T-cell (primary cell): Measurements from ENCODE around the gene GOLGA8J. TPM values are rescaled to one million over a fixed set of nuclear protein-coding genes. Genes with fewer than 3 reads are reported as not detected.

Source experiments
- ATAC-seq, 4 experiments: fragments of 200-7000 bp in 3 of 4; fragments of 150-1000 bp in 1 of 4; cut with Tn5 transposase; replicated peaks in 1 of 4; 1 replicate in 3 of 4; 2 replicates in 1 of 4; pipeline ENCODE4 v1.10.0; 2021; ENCODE audit warnings: moderate library complexity in 3 of 4, mild to moderate bottlenecking in 2 of 4, moderate number of reproducible peaks in 1 of 4
- CTCF ChIA-PET, 2 donors: fragments of 300-600 bp; sonication (Branson Sonifier 250); formaldehyde crosslinking; loops; one replicate each; lab custom pipeline; 2022; ENCODE audit warnings: antibody characterized with exemption in 2 of 2; lab: Charles Lee
- POLR2A ChIA-PET, 2 donors: fragments of 300-600 bp; sonication (Branson Sonifier 250); formaldehyde crosslinking; loops; one replicate each; lab custom pipeline; 2022; ENCODE audit warnings: antibody characterized with exemption in 2 of 2; lab: Charles Lee
- DNase-seq, 35 experiments: peaks; one replicate each; pipeline versions ENCODE4 v3.0.0 to v3.0.0-alpha.2; 2013 to 2023
- H3K27ac ChIP-seq: one replicate; pipeline ENCODE4 v1.5.1; 2013; ENCODE audit warnings: low read length
- H3K27me3 ChIP-seq, 2 experiments: replicated peaks in 1 of 2; 1 replicate in 1 of 2; 2 replicates in 1 of 2; pipeline versions ENCODE4 v1.6.1 to v1.7.0; 2013; ENCODE audit warnings: low read length in 1 of 2, mixed read lengths in 1 of 2; ENCODE audit not compliant: control insufficient read depth in 2 of 2, insufficient read depth in 2 of 2; ENCODE audit errors: extremely low read depth in 1 of 2
- H3K36me3 ChIP-seq, 2 donors: 1 replicate in 1 of 2; 2 replicates in 1 of 2; pipeline versions ENCODE4 v1.6.1 to v1.7.0; 2013; ENCODE audit warnings: low read length in 1 of 2; ENCODE audit not compliant: control insufficient read depth in 2 of 2, insufficient read depth in 1 of 2; ENCODE audit errors: extremely low read depth in 1 of 2
- H3K4me1 ChIP-seq, 2 experiments: 1 replicate in 1 of 2; 2 replicates in 1 of 2; pipeline versions ENCODE4 v1.6.1 to v1.7.0; 2013; ENCODE audit warnings: low read length in 2 of 2, mixed read lengths in 1 of 2; ENCODE audit not compliant: insufficient read depth in 2 of 2, control insufficient read depth in 1 of 2; ENCODE audit errors: extremely low read depth in 1 of 2
- H3K4me3 ChIP-seq, 2 donors: 1 replicate in 1 of 2; 2 replicates in 1 of 2; pipeline versions ENCODE4 v1.5.1 to v1.7.0; 2013; ENCODE audit warnings: mild to moderate bottlenecking in 2 of 2, low read length in 1 of 2, moderate library complexity in 1 of 2; ENCODE audit not compliant: control insufficient read depth in 1 of 2; ENCODE audit errors: extremely low read depth in 1 of 2
- H3K9me3 ChIP-seq: 2 replicates; pipeline ENCODE4 v1.7.0; 2013
- H3K27ac Mint-ChIP-seq, 2 donors: one replicate each; pipeline ENCODE4 v1.8.0; 2020 to 2021; ENCODE audit warnings: mild to moderate bottlenecking in 2 of 2, mixed read lengths in 2 of 2
- H3K27me3 Mint-ChIP-seq, 2 donors: one replicate each; pipeline ENCODE4 v1.8.0; 2021 to 2022; ENCODE audit warnings: mixed read lengths in 2 of 2
- H3K36me3 Mint-ChIP-seq: one replicate; pipeline ENCODE4 v1.8.0; 2021; ENCODE audit warnings: mixed read lengths
- H3K4me1 Mint-ChIP-seq, 3 donors: one replicate each; pipeline ENCODE4 v1.8.0; 2020 to 2022; ENCODE audit warnings: mixed read lengths in 3 of 3, mild to moderate bottlenecking in 1 of 3
- H3K4me3 Mint-ChIP-seq, 3 donors: one replicate each; pipeline ENCODE4 v1.8.0; 2020 to 2022; ENCODE audit warnings: mild to moderate bottlenecking in 3 of 3, mixed read lengths in 3 of 3, moderate library complexity in 3 of 3
- H3K9me3 Mint-ChIP-seq, 3 donors: one replicate each; pipeline ENCODE4 v1.8.0; 2020 to 2022; ENCODE audit warnings: mixed read lengths in 3 of 3
- WGBS: methylation state at CpG from one replicate; pipeline ENCODE4 v1.1.5; 2013; ENCODE audit warnings: missing lambda C conversion rate; ENCODE audit not compliant: insufficient coverage; 5-methylcytosine and 5-hydroxymethylcytosine counted together
- total RNA-seq, 35 experiments: library from RNA in 6 of 35; stranded (reverse) in 6 of 35; fragments of 120-200 nt in 1 of 35; gene quantifications; one replicate each; pipeline versions ENCODE4 v1.2.1 to v1.2.4 and lab custom pipeline; 2013 to 2026

Gene GOLGA8J
- total RNA-seq, 5 donors from 2014 or later (not counting 1 experiment from before 2014, with no cell fraction given), result not detected

DNA sequence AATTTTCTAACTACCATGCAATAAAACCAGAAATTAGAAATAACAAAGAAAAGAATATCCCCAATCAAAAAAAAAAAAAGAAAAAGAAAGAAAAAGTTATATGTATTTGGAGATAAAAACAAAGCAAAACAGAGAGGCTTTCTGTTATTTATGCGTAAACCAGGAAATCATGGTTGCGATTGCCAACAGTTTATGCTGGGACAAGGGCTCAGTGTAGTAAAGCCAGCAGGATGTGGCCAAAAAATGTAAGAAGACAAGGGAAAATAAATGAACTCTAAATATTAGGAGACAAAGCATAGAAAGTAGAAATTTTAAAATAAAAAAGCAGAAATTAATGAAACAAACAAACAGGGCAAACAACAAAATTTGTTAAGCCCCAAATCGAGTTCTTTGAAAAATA lies 27.2 kb upstream of the GOLGA8J start:
- Histone ChIP-seq H3K36me3 (no peaks in the 10 kb centered on the region), H3K27ac (no peak overlapping the region), H3K9me3 (no peaks in the 10 kb centered on the region), H3K27me3 (peaks cover 2% of the 10 kb centered on the region in 2 experiments), H3K4me1 (no peaks in the 10 kb centered on the region), H3K4me3 (no peak overlapping the region)
- DNase-seq (no peak), ATAC-seq (no peak)
- H3K4me3 Mint-ChIP-seq, result no peak overlapping the region
- H3K9me3 Mint-ChIP-seq, result no peaks in the 10 kb centered on the region
- H3K27ac Mint-ChIP-seq, result no peak overlapping the region
- CTCF ChIA-PET, result no interaction called here
- H3K36me3 Mint-ChIP-seq, result no peaks in the 10 kb centered on the region
- WGBS, result 100% methylated on average over 2 of the region's 3 CpGs
- POLR2A ChIA-PET, result no interaction called here
- no peaks in the 10 kb centered on the region for H3K4me1 Mint-ChIP-seq
- H3K27me3 Mint-ChIP-seq, result peaks cover 11 to 19% of the 10 kb centered on the region in 2 donors

- Mint-ChIP-seq H3K36me3 (no peaks in the 10 kb centered on the region), H3K27ac (no peak overlapping the region), H3K4me1 (no peaks in the 10 kb centered on the region), H3K9me3 (no peaks in the 10 kb centered on the region), H3K27me3 (peaks cover 11 to 19% of the 10 kb centered on the region in 2 donors), H3K4me3 (no peak overlapping the region)
- no peaks in the 10 kb centered on the region for H3K9me3 ChIP-seq
- H3K27me3 ChIP-seq, result peaks cover 0 to 2% of the 10 kb centered on the region in 2 experiments
- DNase-seq (no peak), ATAC-seq (no peak)
- WGBS, result 92% methylated on average over 2 of the region's 4 CpGs
- POLR2A ChIA-PET, result no interaction called here
- no peaks in the 10 kb centered on the region for H3K36me3 ChIP-seq
- H3K4me3 ChIP-seq, result no peak overlapping the region
- CTCF ChIA-PET, result no interaction called here
- no peaks in the 10 kb centered on the region for H3K4me1 ChIP-seq
- H3K27ac ChIP-seq, result no peak overlapping the region
Observed at GRCh38 chr15:30056166-30056565, 26.6 kb upstream of the GOLGA8J start.

DNA sequence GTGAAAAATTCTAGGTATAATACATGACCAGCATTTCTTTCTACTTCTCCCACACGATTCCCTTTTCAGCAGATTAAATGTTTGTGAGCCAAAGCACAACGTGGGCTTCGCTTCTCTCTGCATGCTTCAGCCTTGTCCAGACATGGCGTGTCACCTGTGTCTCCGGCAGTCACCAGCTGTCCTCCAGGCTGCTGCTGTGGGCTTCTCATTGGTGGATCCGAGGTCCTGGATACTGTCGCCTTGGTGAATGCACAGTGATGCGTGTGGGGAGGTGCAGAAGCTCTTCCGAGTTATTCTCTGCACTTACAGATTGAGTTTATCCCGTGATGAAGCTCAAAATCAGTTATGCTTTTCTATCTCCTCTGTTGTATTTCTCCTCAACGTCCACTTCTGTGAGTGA lies 23.0 kb upstream of the GOLGA8J start:
- 75% methylated on average over 6 of the region's 11 CpGs for WGBS

DNA sequence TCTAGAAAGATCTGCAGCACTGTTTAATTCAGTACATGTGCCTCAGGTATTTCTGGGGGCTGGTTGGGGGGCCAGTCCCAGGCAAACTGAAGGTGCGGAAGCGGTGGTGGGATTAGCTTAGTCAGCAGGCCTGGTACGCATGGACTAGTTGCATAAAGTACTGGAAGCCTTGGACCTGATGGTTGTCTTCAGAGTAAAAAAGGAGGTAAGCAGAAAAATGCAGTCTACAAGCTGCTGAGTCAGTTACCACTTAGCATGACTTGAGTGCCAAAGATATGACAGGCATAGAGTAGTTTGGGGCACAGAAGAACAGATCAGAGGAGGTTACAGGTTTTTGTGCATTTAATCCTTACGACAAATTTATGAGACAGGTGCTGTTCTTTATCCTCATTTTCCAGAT lies 19.9 kb upstream of the GOLGA8J start:
- peaks cover 0 to 2% of the 10 kb centered on the region in 2 experiments for H3K27me3 ChIP-seq
- 98% methylated on average over 4 of the region's 4 CpGs for WGBS
- H3K27ac ChIP-seq, result no peak overlapping the region
- H3K27me3 Mint-ChIP-seq, result peaks cover 6 to 15% of the 10 kb centered on the region in 2 donors
- ATAC-seq (no peak), DNase-seq (no peak)
- POLR2A ChIA-PET, result no interaction called here
- H3K4me3 ChIP-seq, result no peak overlapping the region
- H3K4me1 ChIP-seq, result no peaks in the 10 kb centered on the region
- no peak overlapping the region for H3K27ac Mint-ChIP-seq
- no peaks in the 10 kb centered on the region for H3K4me1 Mint-ChIP-seq
- peaks cover 0 to under 1% (median 0%) of the 10 kb centered on the region in 3 donors for H3K9me3 Mint-ChIP-seq
- no peak overlapping the region for H3K4me3 Mint-ChIP-seq
- H3K36me3 Mint-ChIP-seq, result no peaks in the 10 kb centered on the region
- no peaks in the 10 kb centered on the region for H3K9me3 ChIP-seq
- no peaks in the 10 kb centered on the region for H3K36me3 ChIP-seq
- CTCF ChIA-PET, result no interaction called here

More for the DNA sequence above, 23.0 kb upstream of the GOLGA8J start:
- POLR2A ChIA-PET, result no interaction called here
- no peak overlapping the region for H3K4me3 ChIP-seq
- peaks cover 0 to 2% of the 10 kb centered on the region in 2 experiments for H3K27me3 ChIP-seq
- no peaks in the 10 kb centered on the region for H3K4me1 ChIP-seq
- H3K27ac ChIP-seq, result no peak overlapping the region
- Mint-ChIP-seq H3K4me1 (no peaks in the 10 kb centered on the region), H3K4me3 (no peak overlapping the region), H3K27me3 (peaks cover 6 to 19% of the 10 kb centered on the region in 2 donors), H3K27ac (no peak overlapping the region), H3K9me3 (no peaks in the 10 kb centered on the region), H3K36me3 (no peaks in the 10 kb centered on the region)
- no peaks in the 10 kb centered on the region for H3K36me3 ChIP-seq
- ATAC-seq, result no peak
- no peak for DNase-seq
- CTCF ChIA-PET, result no interaction called here
- H3K9me3 ChIP-seq, result no peaks in the 10 kb centered on the region

- ChIA-PET CTCF (no interaction called here), POLR2A (no interaction called here)
- Histone ChIP-seq H3K9me3 (no peaks in the 10 kb centered on the region), H3K4me3 (no peak overlapping the region), H3K27me3 (peaks cover 0 to 2% of the 10 kb centered on the region in 2 experiments), H3K27ac (no peak overlapping the region), H3K36me3 (no peaks in the 10 kb centered on the region), H3K4me1 (no peaks in the 10 kb centered on the region)
- H3K4me3 Mint-ChIP-seq, result no peak overlapping the region
- no peak overlapping the region for H3K27ac Mint-ChIP-seq
- no peaks in the 10 kb centered on the region for H3K4me1 Mint-ChIP-seq
- ATAC-seq, result no peak
- no peak for DNase-seq
- H3K27me3 Mint-ChIP-seq, result peaks cover 5 to 17% of the 10 kb centered on the region in 2 donors
- WGBS, result 81% methylated on average over 2 of the region's 2 CpGs
- peaks cover 0 to 8% (median 5%) of the 10 kb centered on the region in 3 donors for H3K9me3 Mint-ChIP-seq
- H3K36me3 Mint-ChIP-seq, result no peaks in the 10 kb centered on the region
Observed at GRCh38 chr15:30063835-30064546, 18.8 kb upstream of the GOLGA8J start.

- no peak for DNase-seq
- POLR2A ChIA-PET, result no interaction called here
- no peak overlapping the region for H3K4me3 Mint-ChIP-seq
- Histone ChIP-seq H3K9me3 (no peaks in the 10 kb centered on the region), H3K36me3 (no peaks in the 10 kb centered on the region), H3K27me3 (peaks cover 0 to under 1% of the 10 kb centered on the region in 2 experiments), H3K4me3 (no peak overlapping the region), H3K27ac (no peak overlapping the region), H3K4me1 (no peaks in the 10 kb centered on the region)
- CTCF ChIA-PET, result no interaction called here
- H3K27ac Mint-ChIP-seq, result no peak overlapping the region
- 80% methylated on average over 2 of the region's 12 CpGs for WGBS
- peaks cover 5 to 17% of the 10 kb centered on the region in 2 donors for H3K27me3 Mint-ChIP-seq
- H3K36me3 Mint-ChIP-seq, result no peaks in the 10 kb centered on the region
- ATAC-seq, result no peak
- H3K9me3 Mint-ChIP-seq, result peaks cover 0 to 8% (median 5%) of the 10 kb centered on the region in 3 donors
- H3K4me1 Mint-ChIP-seq, result no peaks in the 10 kb centered on the region
Observed at GRCh38 chr15:30065025-30065801, 17.5 kb upstream of the GOLGA8J start.
